Eye (tissue), 1 donor: ENCODE results near the gene EIF4E3.

ENCODE experiments used
- DNase-seq: peaks from one replicate; pipeline ENCODE4 v3.0.0-alpha.2; 2015

Gene EIF4E3

DNA sequence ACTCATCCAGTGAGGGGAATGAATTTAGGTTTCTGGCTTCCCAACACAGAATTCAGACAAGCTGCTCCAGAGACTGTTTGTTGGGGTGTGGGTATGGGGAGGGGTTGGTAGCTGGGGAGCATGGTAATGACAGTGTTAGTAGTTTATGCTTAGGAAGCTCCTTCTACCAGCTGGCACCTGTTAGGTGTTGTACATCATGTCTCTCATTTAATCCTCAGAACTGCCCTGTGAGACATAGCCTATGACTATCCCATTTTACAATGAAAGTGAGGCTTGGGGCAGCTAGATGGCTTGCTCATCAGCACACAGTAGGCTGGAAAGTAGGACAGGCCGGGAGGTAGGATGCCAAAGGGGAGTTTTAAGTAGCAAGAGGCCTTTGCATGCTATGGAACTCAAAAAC is 2.5 kb downstream of the EIF4E3 start:
- no peak for DNase-seq

DNA sequence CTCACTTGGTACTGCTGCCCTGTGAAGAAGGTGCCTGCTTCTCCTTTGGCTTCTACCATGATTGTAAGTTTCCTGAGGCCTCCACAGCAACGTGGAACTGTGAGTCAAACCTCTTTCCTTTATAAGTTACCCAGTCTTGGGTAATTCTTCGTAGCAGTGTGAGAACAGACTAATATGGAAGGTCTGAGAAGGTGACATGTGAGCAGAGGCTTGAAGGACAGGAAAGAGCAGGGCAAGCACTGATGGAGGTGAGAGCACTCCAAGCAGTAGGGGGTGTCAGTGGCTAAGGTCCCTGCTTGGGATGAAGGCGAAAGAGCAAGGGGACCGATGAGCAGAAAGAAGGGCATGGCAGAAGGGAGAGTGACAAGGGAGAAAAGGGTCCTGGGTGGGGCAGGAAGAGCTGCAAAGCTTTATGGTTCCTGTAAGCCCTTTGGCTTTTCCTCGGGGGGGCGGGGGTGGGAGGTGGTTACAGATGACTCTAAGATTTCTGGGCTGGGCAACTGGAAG is 3.5 kb downstream of the EIF4E3 start:
- no peak for DNase-seq

DNA sequence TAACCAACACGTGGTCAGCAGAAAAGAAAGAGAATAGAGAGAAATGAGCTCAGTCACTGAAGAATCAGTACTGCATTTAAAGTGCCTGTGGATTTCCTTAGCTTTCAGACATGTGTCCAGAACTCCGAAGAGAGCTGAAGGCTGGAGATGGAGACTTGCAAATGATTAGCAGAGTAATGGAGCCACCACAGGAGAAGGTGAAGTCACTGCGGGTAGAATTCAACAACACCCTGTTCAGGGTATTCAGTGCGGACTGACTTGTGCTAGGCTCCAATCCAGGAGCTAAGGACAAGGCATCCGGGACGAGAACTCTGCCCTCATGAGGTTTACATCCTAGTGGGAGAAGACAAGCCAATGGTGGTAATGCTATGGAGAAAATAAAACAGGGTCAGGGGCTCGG is 4.2 kb downstream of the EIF4E3 start:
- no peak for DNase-seq

DNA sequence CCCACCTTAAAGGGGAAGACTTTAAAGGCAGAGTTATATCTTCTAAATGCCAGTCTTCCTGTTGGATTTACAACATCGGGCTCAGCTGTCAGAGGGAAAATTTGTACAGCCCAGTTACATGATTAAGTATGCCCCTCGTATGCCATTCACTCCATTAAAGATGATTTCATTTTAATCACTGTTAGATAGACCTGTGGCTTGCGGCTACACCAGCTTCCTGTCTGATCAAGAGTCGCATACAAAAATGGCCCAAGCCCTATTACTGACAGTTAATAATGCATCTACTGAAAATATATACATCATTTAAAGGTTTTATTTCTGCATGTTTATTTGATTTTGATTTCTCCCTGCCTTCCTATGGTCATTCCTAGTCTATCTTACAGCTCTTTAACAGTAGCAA is 7.1 kb downstream of the EIF4E3 start:
- no peak for DNase-seq

DNA sequence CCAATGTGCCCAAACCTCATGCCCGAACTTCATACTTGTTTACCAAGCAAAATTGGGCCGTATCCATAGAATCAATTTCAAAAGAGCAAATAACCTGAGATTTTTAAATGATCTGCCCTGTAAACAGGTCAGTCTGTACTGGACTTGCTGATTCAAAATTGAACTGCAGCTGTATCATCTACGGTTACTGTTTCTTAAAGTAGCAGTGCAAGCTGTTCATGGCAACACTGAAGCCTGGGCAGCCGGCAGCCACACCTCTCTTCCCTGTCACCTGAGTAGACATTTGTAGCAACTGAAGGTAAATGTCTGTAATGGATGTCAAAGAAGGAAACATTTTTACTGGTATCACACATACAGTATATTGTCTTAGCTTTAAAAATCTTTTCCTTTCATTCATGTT is 10.6 kb downstream of the EIF4E3 start:
- DNase-seq: no peak

DNA sequence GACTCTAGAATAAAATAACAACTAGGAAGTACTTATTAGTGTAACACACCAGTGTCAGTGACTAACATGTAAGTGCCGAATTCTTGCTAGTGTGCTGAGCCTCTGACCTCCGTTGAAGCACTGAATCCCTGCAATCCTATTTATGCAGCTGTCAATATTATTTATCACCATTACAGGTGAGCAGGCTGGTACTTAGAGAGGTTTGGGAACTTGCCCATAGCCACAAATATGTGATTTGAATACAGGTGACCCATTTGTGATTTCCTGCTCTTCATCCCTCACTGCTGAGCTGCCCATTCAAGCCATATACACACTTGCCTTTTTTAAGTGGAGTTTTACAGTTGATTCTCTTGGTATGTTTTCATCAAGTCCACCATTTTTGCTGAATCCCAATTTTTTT is 12.2 kb downstream of the EIF4E3 start:
- DNase-seq: no peak

DNA sequence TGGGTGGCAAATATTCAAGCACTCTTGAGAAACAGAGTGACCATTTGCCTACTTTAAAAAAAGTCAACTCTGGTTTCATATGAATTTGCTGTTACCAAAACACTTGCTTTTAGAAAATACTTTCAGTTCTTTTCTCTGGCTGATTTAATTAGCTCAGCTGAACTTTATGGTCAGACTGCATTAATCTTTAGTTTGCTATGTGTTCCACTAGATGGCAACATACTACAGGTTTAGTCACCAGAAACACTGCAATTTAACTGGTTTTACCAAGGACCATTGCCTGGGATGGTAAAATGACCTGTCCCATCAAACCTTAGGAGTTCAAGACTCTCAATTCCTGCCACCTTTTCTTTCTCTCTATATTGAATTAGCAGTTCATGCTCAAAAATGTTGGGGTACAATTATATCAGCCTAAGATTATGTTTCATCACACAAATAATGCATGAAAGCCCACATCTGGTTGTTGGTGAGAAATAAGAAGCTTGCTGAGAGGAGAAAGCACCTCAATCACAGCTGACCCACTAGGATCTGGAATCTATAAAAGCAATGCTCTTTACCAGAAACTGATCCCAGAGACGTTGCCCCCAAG is 14.2 kb downstream of the EIF4E3 start:
- peak; percentile 72 for DNase-seq

DNA sequence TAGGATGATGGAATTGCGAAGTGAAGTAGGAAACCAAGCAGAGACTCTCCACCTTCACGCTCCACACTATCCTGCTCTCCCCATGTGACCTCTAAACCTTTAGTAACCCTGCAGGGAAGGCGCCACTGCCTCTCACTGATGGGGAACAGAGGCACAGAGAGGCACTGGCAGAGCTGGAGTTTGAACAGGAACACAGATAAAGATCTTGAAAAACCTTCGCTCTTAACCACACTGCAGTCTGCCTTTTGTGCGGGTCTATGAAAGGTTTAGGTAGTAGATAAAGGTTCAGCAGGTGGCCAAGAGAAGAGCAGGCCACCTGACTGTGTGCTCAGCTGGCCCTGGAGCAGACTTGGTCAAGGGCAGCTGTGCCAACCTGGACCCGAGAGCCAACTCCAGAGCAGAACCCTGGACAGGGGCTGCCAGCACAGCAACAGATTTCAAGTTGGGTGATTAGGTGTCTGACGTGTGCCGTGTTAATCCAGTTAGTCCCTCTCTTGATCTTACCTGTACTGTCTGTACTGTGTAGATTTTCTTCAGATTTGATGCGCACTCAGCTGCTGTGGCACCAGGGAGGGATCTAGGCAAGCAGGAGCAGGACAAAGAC is 15.2 kb downstream of the EIF4E3 start:
- DNase-seq: no peak

DNA sequence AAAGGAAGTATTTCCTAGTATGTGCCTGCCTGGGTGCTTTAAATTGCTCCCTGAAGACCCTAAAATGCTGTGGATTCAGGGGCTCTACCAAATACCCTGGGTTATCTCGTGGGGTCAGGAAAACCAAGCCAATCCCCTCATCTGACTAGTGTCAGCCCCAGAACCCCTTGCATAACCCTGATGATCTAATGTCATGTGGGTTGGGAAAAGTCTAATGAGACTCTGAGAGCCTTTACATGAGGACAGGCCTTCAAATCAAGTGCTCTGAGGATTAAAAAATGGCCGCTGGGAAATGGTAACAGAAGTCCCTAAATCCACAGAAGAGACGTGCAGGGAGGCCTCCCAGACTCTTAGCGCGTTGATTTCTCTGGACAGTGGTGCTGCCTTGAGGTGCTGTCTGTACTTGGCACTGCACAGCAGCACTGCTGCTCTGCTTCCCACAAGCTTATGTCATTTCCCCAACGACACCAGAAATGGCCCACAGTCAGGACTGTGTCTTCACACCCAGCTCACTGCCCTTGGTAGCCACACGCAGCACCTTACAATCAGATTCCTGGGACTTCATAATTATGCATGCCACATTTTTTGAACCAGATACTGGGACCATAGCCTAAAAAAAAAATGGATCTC is 16.6 kb downstream of the EIF4E3 start:
- no peak for DNase-seq

DNA sequence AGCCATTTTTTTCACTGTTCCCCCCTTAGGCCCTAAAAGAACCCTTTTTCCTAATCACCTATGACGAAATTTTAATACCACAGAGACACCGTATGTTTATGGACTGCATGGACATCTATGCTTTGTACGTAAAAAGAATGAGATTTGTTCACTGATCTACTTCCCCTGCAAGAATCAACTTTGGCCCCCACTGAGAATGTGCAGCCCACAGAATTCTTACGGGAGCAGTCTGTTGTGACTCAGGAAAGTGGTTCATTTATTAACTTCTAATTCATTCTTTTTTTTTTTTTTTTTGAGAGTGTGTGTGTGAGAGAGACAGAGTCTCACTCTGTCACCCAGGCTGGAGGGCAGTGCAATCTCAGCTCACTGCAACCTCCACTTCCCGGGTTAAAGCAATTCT is 17.6 kb downstream of the EIF4E3 start:
- no peak for DNase-seq

DNA sequence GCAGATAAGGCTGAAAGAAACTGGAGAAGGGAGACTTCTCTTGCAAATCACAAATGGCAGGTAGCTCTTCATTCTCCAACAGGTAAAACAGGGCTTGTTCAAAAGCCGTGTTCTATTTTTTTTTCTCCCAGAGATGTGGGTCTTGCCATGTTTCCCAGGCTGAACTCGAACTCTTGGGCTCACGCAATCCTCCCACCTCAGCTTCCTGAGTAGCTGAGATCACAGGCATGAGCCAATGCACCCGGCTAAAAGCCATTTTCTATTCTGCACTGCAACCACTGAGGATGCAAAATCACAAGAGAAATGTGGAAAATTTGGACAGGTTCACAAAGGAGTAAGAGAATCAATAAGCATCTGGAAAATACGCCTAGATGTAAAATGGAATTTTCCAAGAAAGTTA is 19.5 kb downstream of the EIF4E3 start:
- no peak for DNase-seq

DNA sequence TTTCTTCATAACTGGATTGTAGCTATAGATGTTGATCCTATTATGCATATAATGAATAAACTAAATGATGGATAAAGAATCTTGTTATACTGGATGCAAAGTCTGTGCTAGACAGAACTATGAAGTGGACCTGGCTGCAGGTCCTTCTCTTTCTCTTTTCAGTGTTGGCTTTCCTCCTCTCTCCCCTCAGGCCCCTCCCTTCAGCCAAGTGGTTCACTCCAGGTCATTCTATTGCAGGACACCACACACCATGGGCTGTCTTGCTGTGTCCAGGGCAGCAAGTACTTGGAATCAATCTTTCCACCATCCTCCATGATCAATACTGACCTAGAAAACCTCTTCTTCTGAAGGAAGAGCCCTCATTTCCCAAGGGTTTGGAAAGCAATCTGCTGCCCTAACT is 20.3 kb downstream of the EIF4E3 start:
- no peak for DNase-seq

DNA sequence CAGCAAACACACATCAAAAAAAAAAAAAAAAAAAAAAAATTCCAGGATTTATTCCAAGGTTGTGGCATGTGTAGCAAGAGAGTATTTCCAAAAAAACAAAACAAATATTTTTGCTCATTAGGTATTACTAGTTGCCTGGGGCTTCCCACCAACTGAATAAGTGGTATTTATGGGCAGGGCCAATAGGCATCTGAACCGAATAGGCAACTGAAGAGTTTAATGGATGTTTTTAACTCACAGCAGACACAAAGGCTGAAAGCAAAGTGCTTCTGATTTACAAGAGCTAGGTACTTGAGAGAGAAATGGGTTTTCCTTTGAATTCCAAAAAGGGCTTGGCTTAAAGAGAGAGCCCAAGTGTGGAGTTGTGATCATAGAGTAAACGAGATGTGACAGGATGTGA is 21.4 kb downstream of the EIF4E3 start:
- DNase-seq: no peak

DNA sequence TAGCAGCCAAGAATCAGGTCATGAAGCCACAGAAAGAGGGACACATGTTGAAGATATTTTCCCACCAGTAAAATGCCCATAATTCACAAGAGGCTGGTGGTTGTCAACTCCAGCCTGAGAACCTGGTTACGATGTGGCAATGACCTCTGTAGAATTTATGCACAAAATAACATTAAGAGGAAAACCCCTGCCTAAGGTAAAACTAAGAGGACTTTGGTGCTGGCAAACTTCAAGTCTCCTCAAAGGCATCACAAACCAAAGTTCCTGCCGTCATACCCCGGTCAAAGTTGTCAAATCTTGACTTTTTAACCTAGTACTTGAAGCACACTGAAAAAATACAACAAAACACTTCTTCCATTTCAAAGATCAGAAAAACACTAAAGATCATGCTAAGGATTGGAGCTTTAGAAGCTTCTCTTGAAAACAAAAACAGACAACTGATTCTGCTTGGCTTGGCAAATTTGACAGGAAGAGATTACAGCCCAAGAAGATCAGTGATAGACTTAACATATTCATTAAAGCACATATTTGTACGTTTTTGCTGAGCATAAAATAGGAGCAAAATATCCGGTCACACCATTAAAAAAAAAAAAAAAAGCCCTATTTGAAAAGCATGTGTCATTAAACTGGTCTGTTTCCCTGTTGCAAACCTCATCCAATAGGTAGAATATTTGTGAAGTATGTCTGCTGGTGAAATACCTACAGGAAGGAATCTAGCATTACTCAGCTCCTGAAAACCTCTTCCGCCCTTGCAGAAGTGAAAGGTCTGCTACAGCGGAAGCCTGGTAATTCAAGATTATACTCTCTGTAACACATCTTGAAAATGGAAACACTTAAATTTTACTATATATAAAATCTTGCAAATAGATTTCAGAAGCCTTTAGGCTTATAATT is 22.8 kb downstream of the EIF4E3 start:
- no peak for DNase-seq

DNA sequence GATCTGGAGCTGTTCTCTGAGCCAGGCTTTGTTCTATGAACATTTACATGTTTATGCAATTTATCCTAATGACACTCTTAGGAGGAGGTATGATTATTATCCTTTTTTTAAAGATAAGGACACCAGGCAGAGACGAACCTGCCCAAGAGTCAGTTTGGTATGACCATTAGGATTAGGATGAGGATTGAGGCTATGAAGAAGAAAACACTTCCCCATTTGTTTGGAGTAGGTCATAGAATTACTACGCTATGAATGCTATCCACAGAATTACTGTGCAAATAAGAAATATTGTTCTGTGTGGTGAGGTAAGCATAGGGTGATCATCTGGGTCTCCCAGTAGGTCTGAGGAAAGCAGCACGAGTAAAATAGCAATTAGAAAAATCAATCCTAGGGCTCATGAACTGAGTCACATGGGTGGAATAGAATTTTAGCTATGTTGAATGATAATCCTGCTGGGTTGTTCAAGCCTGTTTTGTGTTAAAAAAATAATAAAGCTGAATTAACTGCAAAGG is 23.9 kb downstream of the EIF4E3 start:
- DNase-seq: no peak

DNA sequence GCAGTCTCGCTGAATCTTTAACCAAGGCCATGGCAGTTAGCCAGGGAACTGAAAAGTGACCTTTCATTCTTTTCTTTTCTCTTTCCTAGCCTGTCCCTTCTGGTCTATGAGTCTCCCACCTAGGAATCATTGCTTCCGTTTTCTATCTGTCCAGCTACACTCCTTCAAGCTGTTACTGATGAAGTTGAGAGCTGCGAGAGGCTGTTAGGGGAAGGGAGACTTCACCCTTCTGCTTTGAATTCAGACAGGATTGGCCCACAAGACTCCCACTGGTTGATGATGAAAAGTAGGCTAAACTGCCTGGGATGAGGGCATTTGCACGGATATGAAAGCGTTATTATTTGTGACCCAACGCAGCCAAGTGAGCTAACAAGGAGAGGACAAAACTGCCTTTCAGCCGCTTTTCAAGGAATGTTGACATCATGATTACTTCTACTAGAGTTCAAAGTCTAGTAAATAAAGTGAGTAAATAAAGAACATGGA is 30.2 kb downstream of the EIF4E3 start:
- no peak for DNase-seq

DNA sequence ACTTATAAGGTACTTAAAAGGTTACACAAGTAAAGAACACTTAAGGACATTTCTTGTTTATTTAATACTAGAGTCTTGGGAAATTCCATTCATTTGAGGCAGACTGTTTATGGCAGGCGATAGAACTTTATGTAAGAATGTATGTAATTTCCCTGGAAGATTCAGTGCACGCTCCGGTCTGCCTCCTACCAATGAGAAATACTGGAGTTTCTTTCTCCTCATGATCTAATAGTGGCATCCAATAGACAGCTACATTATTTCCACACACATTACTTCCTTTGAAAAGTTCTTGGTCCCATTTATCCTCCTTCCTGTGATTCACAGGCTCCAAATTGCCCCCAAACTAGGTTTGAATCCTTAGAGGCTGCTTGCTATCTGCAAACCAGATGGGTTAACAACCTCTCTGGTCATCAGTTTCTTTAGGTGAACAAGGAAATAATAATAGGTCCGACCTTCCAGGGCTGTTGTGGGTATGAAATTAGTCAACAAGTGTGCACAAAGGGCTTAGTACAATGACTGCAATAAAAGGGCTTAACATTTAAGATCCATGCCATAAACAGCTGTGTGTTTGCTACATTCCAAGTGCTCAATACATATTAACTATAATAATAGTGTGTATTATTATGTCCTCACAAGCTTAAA is 30.7 kb downstream of the EIF4E3 start:
- no peak for DNase-seq

DNA sequence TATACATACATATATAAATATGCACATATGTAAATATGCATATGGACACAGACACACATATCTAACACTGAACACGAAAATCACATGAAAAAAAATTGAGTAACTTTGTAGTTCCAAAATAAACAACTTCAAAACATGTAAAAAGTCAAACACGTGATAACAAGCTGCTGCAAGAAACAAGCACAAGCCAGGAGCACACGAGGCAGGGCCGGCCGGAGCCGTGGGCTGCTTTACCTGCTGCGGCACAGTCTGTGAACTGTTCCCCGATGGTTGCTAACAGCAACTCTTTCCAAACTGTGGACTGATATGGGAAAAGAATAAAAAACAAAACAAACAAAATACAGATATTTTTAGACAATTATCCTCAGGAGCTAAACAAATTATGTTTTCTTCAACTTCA is 31.6 kb downstream of the EIF4E3 start:
- no peak for DNase-seq

DNA sequence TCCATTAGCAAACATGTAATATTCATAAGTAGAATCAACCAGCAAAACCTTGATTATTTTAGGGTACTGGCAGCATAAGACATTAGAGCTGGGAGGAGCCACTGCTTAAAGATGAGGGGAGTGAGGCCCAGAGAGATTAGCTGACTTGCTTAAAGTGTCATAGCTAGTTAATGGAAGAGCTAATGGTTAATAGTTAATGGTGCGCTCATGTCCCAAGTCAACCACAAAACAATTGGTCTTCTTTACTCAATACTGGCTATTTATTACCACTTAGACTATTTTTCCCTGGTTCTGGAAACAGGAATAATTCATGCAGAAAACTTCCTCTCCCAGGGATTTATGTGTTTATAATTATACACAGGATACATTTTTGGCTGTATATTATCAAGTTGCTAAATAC is 33.1 kb downstream of the EIF4E3 start:
- no peak for DNase-seq

DNA sequence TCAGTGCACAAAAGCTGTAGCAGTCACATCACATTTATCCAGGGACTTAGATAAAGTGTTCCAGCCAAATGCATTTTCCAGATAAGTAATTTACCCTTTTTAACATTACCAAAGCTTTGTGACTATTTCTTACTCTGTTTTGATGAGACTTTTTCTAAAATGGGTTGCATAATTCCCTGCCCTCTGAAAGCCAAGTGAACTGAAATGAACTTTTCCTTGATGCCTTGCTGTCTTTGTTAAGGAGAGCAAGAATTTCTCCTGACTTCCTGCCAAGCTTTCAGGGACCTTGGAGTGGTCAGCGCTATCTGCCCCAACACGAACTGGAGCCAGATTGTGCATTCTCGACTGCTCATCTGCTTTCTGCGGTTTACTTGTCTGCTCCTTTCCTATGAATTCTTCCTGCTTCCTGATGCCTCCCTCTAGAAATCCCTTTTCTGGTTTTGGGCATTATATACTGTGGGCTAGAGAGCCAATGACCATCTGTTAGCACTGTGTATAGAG is 34.8 kb downstream of the EIF4E3 start:
- peak; percentile 60 for DNase-seq

DNA sequence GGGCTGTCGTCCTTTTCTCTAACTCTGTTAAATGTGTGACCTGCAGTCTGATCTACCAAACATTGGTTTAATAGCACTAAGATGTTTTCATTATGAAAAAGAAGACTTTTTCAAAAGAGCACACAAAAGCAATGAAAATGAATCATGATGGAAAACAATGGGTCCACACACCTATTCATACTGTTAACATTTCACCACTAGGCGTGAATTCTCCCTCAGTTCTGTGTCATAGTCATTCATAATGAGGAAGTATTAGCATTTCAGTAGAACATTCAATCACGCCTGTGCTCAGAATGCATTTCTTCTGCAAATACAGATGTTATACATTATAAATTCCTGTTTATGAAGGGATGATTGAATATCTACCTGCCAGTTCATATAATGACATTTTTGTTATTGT is 35.9 kb downstream of the EIF4E3 start:
- no peak for DNase-seq

DNA sequence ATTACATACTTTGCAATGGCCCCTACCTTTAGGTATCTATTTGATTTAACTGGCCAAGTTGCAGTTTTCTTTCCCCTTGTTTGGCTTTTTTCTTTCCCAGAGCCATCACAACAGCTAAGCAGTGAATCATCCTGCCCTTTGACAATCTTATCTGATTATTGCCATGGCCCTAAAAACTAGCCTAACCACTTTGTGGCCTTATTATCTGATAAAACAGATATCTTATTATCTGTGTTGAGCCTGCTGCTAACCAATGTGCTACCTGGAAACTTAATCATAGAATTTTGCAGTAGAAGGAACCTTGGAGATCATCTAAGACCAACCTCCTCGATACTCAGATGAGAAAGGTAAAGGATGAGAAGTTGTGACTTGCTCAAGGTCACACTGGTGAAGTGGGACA is 37.1 kb downstream of the EIF4E3 start:
- DNase-seq: no peak

DNA sequence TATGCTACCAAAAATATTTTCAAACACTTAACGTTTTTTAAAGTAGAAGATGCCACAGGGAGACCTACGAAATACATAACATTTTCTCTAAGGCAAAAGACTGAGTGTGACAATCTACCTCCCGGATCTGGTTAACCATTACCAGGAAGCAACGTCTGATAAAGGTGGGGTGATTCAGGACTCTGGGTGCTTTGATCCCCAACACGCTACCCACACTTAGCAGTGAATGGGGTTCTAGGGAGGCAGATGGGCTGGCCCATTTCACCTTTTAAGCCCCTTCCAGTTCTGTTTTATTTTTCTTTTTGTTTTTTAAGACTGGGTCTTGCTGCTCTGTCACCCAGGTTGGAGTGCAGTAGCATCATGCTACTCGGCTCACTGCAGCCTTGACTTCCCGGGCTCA is 39.5 kb downstream of the EIF4E3 start:
- no peak for DNase-seq
